Sigmoid colon (tissue), 4 donors: Measurements from ENCODE around the gene GNB3.

Experiments
- EP300 ChIP-seq, 4 donors: sonication (generic); formaldehyde crosslinking; IDR thresholded peaks; one replicate each; pipeline ENCODE4 v1.6.1; 2017; ENCODE audit warnings: antibody characterized with exemption in 4 of 4
- POLR2A ChIP-seq, 2 donors: fragments of 450-650 bp; IDR thresholded peaks; one replicate each; pipeline ENCODE4 v1.6.1; 2016; ENCODE audit warnings: antibody characterized with exemption in 2 of 2, mild to moderate bottlenecking in 2 of 2, moderate library complexity in 2 of 2
- POLR2AphosphoS5 ChIP-seq, 4 donors: sonication (generic); formaldehyde crosslinking; IDR thresholded peaks; one replicate each; pipeline ENCODE4 v1.6.1; 2017; ENCODE audit warnings: antibody characterized with exemption in 4 of 4
- TF ChIP-seq, protein P1 (sequence below), 4 experiments: fragments of 450-650 bp in 3 of 4; fragments of 200-600 bp in 1 of 4; IDR thresholded peaks; one replicate each; pipeline ENCODE4 v1.5.1; 2016 to 2019; ENCODE audit warnings: antibody characterized with exemption in 4 of 4, mild to moderate bottlenecking in 3 of 4, moderate library complexity in 2 of 4

DNA sequence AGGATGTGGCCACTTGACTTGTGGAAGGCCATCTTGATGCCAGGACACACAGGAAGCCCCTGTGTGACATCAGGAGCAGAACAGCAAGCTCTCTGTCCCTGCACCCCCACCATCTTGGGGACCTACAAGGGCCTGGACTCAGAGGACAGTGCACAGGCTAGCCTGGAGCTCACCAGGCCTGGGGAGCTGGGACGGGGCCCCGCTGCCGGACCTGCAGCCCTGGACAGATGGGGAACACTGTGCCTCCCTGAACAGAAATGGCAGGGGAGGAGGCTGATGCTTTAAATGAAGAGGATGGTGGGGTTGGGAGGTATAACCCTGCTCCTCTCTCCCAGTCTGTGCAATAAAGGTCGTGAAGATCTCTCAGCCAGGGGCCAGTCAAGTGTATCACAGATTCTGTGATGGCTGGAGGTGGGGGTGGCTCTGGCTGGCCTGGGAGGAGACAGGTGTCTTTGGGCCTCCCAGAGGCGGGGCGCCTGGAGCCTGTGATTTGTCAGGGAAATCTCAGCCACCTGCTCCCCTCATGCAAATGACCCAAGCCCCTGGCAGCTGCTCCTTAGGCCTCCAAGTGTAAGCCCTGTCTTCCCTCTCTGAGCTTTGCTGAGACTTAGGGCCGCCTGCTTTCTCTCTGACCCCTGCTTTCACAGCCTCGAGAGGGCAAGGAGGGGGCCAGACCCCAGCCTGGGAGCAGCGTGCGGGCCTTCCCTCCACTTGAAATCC, 1.1 kb upstream of the GNB3 start:
- TF ChIP-seq POLR2A (IDR thresholded peaks at IDR 0.05) = no peak
- TF ChIP-seq, protein P1, sequence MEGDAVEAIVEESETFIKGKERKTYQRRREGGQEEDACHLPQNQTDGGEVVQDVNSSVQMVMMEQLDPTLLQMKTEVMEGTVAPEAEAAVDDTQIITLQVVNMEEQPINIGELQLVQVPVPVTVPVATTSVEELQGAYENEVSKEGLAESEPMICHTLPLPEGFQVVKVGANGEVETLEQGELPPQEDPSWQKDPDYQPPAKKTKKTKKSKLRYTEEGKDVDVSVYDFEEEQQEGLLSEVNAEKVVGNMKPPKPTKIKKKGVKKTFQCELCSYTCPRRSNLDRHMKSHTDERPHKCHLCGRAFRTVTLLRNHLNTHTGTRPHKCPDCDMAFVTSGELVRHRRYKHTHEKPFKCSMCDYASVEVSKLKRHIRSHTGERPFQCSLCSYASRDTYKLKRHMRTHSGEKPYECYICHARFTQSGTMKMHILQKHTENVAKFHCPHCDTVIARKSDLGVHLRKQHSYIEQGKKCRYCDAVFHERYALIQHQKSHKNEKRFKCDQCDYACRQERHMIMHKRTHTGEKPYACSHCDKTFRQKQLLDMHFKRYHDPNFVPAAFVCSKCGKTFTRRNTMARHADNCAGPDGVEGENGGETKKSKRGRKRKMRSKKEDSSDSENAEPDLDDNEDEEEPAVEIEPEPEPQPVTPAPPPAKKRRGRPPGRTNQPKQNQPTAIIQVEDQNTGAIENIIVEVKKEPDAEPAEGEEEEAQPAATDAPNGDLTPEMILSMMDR (IDR thresholded peaks at IDR 0.05) = no peak
- no peak for TF ChIP-seq EP300 (IDR thresholded peaks at IDR 0.05)
- no peak for TF ChIP-seq POLR2AphosphoS5 (IDR thresholded peaks at IDR 0.05)
